Stimulated activated CD4-positive, alpha-beta T cell treated with anti-CD3 and anti-CD28 coated beads, Interleukin-2, amount 100 ng/mL, for 4 hours (primary cell): ENCODE data around the gene SOX30.
A peak's percentile ranks its signal among the peaks of the same experiment; 100 is the strongest.

Experiments
- DNase-seq: peaks from one replicate; pipeline ENCODE4 v3.0.0-alpha.2; 2020; ENCODE audit warnings: low read depth

Gene SOX30

DNA sequence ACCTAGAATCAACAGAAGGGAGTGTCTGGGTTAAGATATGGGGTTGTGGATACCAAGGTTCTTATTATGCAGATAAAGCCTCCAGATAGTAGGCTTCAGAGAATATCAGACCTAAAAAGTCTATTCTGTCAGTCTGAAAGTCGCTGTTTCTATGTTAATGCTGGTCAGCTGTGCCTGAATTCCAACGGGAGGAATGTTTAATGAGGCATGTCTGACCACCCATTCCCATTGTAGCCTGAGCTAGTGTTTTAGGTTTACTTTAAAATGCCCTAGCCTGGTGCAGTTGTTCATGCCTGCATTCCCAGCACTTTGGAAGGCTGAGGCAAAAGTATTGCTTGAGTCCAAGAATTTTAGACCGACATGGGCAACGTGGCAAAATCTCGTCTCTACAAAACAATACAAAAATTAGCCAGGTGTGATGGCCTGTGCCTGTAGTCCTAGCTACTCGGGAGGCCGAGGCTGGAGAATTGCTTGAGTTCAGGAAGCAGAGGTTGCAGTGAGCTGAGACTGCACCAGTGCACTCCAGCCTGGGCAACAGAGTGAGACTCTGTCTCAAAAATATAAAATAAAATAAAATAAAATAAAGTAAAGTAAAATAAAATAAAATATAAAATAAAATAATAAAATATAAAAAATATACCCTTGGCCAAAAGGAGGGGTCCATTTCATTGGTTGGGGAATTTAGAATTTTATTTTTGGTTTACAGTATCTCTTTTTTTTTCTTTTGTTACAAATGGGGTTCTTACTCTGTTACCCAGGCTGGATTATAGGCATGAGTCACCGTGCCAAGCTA is 7.8 kb upstream of the SOX30 start:
- no peak for DNase-seq

DNA sequence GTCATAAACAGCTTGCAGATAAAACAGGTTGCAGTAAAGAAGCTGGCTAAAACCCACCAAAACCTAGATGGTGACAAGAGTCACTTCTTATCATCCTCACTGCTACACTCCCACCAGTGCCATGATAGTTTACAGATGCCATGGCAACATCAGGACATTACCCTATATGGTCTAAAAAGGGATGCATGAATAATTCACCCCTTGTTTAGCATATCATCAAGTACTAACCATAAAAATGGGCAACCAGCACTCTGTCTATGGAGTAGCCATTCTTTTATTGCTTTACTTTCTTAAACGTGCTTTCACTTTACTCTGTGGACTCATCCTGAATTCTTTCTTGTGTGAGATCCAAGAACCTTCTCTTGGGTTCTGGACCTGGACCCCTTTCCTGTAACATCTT is 6.7 kb upstream of the SOX30 start:
- no peak for DNase-seq

DNA sequence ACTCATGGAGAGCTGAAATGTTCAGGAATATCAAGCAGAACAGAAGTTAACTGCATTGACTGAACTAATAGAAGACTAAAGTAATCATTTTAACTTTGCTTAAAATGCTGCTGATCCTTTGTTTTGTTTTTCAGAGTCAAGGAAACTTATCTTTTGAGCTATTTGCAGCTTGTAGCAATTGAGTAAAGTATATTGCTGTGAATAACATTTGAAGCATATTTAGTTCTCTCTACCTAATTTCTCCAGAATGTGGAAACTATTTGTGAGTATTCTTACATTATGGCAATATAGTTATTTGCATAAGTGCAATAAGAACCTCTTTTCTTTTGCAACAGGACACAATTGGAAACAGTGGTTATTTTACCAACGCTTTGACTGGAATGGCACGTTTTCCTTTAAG is 5.3 kb upstream of the SOX30 start:
- DNase-seq: no peak

DNA sequence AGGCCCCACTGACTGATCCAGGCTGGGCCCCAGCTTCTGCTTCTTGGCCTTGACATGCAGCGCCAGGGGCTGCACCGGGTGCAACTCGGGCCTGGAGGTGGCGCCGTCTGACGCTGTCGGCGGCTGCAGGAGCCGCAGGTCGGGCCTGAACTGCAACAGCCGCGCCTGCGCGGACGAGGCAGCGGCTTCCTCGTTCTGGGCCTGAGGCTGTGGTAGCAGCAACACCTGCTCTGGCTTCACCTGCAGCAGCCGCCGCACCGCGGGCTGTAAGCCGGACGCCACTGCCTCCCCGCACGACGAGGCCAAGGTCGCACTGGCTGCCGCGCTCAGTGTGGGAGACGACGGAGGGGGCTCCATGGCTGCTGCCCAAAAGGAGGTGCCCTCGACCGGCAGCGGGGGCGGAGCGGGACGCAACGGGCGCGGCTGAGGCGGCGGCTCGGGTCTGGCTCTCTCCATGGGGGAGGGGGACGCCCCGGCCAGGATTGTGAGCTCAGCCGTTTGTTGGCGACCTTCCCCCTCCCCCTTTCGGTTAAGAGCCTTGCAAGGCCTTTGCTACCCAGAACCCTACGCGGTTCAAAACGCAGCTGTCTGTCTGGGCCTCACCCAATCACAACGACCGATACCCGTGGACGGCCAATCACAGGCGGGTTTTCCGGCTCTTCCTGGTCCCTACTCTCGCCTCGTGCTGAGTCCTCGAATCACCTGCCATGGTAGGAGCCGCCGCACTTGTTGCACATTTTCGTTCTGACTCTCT is 438 bp downstream of the SOX30 start:
- peak; percentile 75 for DNase-seq

DNA sequence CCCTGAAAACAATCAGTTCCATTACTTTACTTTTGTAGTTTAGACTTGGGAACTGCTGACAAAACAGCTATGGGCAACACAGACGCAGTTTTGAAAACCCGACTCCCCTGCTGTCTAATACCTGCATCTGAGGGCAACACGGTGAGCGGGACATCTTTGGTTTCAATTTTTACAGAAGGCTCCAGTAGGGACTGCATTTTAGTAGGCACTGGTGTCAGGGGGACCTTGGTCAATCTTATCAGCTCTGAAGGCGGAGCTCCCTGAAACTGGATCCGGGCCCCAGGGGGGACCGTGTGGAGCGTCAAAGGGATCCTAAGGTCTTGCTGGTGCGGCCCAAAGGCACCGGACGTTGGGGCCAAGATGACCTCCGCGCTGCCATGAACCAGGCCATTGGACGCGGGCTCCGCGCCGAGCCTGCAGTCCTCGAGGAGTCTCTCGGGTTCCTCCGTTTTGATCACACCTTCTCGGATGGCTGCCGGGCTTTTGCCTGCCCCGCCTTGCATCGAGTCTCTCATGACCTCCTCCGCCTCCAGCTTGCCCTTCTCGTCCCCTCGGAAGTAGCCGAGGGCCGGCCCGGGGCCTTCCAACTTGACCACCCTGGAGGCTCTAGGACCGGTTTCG is 1.1 kb downstream of the SOX30 start:
- DNase-seq: no peak

DNA sequence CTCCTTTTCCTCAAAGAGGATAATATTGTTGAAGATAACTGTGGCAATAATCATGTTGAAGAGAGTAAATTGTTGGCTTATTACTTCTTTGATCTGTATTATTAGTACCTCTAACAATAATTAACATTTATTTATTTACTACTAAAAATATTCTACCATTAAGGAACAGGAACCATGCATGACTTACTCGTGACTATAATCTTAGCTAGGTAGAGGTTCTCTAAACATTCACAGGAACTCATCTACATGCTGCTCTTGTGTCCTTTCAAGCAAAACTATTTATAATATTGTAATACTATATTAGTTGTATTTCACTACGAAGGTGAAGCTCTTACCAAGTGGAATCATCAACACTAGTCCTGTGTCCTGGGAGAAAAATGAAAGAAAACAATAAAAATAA is 3.1 kb downstream of the SOX30 start:
- DNase-seq: no peak

DNA sequence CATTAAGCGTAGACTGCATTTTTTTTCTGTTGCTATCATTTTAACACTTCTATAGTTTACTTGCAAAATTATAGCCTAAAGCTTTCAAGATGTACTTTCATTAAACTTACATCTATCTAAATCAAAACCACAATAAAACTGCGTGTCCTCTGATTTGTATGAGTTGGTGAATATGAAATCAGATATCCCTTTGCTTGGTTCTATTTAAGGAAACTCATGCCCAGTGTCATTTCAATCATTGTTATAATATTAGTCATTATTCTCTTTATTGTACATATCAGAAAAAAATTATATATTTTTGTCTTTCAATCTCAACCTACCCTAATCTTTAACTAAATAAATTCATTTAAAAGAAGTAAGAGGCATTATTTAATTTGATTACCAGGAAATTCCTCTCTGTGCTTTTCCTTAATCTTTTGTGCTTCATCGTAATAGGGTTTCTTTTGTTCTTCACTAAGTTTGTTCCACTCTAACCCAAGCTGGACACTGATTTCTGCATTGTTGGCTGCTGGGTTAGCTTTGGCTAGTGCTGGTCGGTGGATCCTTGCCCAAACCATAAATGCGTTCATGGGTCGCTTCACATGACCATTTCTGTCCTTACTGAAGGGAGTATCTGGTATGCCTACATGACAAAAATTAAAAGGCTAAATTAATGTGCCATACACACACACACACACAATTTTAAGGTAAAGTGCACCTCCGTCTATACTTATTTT is 3.8 kb downstream of the SOX30 start:
- DNase-seq: no peak

DNA sequence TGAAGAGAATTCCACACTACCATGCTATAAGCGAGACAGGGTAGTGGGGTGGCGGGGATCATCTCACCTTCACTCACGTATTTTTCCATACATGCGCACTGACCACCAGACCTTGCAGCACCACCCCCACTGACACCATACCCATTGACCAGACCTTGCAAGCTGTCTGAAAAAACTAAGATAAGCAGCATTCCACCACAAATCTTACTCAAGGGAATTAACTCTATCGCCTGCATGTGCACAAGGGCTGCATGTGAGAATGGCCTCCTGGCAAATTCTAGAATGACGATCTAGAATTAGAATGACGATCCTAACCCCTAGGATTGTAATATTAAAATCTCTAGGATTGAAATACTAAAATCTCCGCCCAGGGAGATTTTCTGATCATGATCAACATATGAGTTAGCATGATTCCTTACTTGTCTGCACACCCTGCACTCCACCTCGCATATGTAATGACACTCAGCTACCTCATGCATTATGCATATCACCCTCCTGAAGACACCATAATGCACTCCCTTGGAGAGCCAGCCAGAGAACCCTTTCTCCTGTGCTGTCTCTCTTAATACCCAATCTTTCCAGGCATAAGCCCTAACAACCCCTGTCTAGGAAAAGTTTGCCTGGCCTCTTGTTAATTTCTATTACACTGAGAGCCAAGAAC is 11.7 kb downstream of the SOX30 start:
- DNase-seq: no peak

DNA sequence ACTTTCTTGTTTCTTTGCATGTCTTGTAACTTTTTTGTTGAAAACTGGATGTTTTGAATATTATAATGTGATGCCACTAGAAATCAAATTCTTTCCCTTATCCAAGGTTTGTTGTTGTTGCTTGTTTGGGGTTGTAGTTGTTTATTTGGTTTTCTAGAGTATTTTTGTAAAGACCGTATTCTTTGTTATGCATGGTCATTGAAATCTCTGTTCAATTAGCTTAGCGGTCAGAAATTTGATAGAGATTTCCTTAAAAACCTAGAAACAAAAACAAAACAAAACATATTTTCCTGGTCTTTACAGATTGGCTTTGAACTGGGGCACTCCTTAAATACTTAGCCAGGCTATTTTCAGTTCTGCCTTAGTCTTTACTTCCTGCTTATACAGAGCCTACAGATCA is 21.9 kb downstream of the SOX30 start:
- DNase-seq: no peak

DNA sequence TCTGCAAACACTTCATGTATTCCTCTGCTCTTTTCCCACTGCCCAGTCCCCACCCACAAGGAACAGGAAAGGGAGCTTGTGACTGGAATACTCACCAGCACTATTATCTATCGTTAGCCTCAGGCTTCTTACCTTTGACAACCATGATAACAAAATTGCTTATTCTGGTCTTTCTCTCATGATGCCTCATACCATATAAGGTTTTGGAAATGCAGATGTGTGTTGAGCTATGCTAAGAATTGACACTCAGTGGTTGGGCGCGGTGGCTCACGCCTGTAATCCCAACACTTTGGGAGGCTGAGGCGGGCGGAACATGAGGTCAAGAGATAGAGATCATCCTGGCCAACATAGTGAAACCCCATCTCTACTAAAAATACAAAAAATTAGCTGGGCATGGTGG is 25.4 kb downstream of the SOX30 start:
- no peak for DNase-seq

DNA sequence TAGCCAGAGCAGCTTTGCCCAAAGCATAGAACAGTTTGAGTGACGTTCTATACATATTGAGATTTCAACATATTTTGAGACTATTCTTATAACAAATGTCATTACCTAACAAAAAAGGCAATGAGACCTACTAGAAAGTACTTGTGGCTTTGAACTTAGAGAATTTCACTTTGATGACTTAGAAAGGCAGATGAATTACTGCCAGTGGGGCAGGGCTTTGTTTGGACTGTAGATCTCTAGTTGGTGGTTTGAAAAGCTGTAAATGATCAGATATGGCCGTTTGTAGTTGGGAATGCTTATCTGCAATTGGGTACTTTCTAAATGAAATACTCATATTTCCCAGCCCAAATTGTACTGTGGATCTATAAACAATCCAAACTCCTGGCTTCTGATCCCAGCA is 28.1 kb downstream of the SOX30 start:
- DNase-seq: no peak

DNA sequence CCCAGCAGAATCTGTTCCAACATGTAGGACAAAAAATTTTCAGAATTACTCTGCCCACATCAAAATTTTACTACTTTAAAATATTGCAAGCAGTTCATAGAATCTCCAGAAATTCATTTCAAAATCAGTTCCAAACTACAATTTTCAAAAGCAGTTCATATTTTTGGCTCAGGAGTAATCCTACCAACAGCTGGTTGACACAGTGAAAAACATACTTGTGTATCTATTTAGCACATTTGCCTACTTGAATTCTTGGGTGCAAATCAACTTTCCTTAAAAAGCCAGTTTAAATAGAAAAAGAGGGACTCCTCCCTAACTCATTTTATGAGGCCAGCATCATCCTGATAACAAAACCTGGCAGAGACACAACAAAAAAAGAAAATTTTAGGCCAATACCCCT is 31.5 kb downstream of the SOX30 start:
- no peak for DNase-seq

DNA sequence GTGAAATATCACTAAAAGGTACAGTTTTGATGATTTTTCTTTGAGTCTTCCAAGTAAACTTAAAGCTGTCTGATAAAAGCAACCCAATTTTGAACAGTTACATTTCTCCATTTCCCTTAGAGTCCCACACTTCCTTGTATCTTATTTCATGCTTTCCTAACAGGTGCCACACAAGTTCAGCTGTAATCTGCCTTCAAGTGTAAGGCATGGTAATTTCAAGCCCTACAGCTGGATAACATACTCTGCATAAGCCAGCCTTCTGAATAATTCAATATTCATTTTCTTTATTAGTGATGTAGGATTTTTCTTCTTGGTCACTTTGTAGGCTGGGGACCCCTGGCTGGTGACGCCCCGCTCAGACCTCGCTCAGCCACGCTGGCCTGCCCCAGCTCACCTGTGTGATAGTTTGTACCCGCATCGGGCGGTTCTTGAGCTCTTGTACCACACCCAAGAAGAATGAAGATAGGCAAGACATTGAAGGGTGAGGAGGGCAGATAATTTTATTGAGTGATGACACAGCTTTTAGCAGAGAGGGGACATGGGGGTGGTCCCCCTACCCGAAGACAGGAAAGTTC is 34.0 kb downstream of the SOX30 start:
- DNase-seq: no peak

DNA sequence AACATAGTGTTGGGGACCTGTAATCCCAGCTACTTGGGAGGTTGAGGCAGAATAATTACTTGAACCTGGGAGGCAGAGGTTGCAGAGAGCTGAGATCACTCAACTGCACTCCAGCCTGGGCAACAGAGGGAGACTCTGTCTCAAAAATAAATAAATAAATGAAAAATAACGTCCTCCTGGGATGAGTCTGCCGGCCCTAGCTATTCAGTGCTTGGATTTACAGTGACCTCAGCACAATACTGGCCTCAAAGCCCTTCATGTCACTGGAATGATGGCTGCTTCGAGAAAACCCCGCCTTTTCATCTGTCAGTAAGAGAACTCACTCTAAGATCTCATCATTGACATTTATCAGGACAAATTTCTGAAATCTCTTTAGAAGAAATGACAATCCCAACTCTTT is 35.5 kb downstream of the SOX30 start:
- no peak for DNase-seq

DNA sequence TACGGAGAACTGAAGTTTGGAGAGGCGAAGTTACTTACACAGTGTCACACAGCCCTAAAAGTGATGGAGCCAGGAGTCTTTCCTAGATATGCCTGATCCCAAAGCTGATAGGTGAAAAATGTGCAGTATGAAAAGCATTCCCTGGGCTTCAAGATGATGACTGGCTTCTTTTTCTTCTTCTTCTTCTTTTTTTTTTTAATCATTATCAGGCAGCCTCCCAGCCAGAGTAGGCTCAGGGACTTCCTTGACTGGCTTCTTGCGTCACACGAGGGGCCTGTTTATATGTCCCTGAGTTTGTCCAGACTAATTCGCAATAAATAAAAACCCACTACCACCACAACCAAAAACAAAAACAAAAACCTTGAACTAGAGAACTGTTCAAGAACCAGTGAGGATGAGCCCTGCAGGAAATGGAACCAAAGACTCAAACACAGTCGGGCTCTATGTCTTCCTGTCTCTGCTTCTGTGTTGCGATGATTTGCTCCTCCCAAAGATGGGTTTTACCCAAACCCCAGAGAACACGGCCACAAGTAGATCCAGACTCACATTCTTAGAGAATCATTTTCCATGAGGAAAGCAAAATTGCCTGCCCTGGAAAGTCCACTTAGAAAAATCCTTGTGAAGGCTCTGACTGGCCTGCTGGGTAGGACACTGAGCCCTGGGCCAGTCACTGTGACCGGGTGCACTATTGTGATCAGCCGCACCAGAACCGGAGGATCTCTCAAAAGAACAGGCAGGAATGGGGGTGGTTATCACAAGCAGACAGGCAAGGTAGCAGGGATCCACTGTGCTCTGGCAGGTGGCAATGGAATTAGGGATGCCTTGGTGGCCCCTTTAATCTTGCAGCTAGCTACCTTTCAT is 38.6 kb downstream of the SOX30 start:
- no peak for DNase-seq

DNA sequence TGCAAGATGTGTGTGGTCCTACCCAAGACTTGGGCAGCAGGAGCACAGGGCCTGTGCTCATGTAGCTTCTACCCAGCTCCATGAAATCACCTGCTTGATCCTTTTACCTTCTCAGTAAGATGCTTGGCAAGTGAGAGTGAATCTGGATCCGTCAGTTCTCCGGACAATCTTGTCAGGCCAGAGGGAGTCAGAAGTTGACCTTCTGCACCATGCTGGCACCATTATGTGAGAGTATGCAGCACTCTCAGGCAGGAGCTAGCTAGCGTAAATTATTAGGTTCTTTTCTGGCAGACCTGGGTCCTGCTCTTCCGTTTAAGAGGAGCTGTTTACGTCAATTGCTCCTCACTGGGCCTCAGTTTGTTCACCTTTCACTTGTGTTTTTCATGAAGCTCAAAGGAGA is 39.7 kb downstream of the SOX30 start:
- DNase-seq: no peak

DNA sequence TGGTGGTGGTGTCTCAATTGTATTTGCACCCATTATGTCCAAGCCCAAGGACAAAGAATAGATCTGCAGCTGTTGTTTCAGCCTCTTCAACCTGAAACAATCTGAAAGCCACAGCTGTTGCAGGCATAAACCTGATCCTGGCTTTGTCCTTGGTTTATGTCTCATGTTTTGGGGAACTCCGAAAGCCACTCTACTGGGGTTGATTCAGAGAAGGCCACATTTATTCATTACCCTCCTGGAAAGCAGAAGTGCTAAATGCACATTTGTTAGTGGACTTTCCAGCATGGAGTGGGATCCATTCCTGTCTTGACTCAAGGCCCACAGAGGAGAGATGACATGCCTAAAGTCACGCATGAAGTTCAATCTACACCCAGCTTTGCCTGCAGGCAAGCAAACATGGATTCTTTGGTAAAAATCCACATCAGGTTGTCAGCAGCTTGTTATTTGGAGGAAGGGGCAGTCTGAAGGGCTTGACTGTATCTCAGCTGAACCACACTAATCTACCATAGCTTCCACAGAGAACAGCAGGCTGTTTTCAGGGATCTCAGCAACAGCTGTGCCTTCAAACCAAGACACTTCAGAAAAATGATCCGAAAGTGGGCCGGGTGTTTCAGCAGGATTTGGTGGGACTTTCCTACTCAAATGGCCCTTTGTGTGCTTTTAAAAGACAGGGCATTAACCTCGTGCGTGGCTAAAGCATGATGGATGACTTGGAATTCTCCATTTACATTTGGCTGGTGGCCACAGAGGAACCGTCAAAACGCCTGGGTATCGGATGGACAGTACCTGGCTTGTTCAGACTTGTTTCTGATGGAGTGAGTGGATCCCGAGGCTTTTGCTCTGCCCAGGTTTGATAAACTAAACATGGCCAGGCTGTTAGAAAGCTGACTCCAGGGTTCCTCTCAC is 40.4 kb downstream of the SOX30 start:
- DNase-seq: no peak

DNA sequence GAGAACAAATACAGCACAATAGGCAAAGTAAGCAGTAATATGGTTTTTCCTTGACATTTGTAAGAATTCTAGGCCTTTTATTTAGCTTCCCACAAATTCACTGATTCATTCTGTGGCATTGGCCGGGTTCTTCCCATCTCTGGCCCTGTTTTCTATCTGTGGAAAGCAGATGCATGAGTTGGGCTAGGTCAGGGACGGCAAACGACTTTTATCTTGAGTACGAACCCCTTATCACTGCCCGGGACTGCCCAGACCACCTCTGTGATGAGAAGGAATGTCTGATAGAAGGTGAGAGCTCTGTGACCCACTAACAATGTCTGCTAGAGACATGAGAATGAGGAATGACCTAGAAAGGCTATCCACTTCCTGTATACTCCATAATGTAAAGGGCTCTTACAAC is 41.2 kb downstream of the SOX30 start:
- no peak for DNase-seq

DNA sequence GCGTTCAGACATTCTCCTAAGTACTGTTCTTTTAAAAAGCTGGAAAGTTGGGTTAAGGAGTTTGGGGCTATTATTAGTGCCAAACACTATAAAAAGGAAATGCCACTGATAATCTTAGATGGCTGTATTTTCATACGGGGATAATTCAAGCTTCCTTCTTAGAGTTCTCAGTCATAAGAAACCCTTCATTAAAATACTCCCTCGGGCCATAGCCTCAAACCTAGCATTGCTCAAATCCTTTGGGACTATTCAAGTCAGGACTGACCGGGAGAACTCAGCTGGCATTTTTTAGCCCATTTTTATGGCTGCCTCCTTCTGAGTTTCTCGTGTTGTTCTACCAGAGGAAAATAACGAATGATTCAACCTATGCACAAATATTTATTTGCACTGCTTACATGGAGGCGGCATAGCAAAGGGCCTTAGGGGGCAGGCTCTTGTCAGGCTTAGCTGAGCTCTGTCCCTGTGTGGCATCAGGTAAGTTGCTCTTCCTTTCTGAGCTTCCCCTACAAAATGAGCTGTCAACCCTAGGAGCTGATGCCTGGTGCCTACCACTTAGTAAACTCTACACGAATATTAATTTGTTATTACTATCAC is 43.2 kb downstream of the SOX30 start:
- no peak for DNase-seq
